HepG2 (cell line): Measurements from ENCODE around the gene SBNO1. TPM values are rescaled to one million over a fixed set of nuclear protein-coding genes. Genes with fewer than 3 reads are reported as not detected.

Experiments
- BRF2 ChIP-seq: sonication (generic); formaldehyde crosslinking; IDR thresholded peaks from 2 replicates; pipeline ENCODE4 v1.8.1; 2022; ENCODE audit warnings: mild to moderate bottlenecking, missing genetic modification reagents
- MTF1 ChIP-seq: sonication (generic); formaldehyde crosslinking; IDR thresholded peaks from 2 replicates; pipeline ENCODE4 v1.5.0; 2020; ENCODE audit warnings: missing genetic modification reagents
- ONECUT2 ChIP-seq: sonication (generic); formaldehyde crosslinking; IDR thresholded peaks from 2 replicates; pipeline ENCODE4 v1.4.0; 2020; ENCODE audit warnings: missing genetic modification reagents
- PHF20 ChIP-seq: sonication (generic); formaldehyde crosslinking; IDR thresholded peaks from 2 replicates; pipeline ENCODE4 v1.5.0; 2020; ENCODE audit warnings: mild to moderate bottlenecking, missing genetic modification reagents
- RERE ChIP-seq: IDR thresholded peaks from 2 replicates; pipeline ENCODE4 v1.6.1; 2016; ENCODE audit warnings: low read depth, missing genetic modification reagents, missing compliant biosample characterization
- TRAFD1 ChIP-seq: sonication (generic); formaldehyde crosslinking; IDR thresholded peaks from 2 replicates; pipeline ENCODE4 v1.5.1; 2020; ENCODE audit warnings: missing genetic modification reagents, mild to moderate bottlenecking, borderline replicate concordance
- TSC22D2 ChIP-seq: sonication (generic); formaldehyde crosslinking; IDR thresholded peaks from 2 replicates; pipeline ENCODE4 v1.5.1; 2020; ENCODE audit warnings: missing genetic modification reagents, mild to moderate bottlenecking, borderline replicate concordance
- ZFP82 ChIP-seq: sonication (generic); formaldehyde crosslinking; IDR thresholded peaks from 2 replicates; pipeline ENCODE4 v1.5.1; 2020; ENCODE audit warnings: mild to moderate bottlenecking, missing genetic modification reagents, borderline replicate concordance
- ZNF607 ChIP-seq: sonication (generic); formaldehyde crosslinking; IDR thresholded peaks from 2 replicates; pipeline ENCODE4 v1.5.1; 2020; ENCODE audit warnings: missing genetic modification reagents, mild to moderate bottlenecking, borderline replicate concordance
- ZNF780A ChIP-seq: sonication (generic); formaldehyde crosslinking; IDR thresholded peaks from 2 replicates; pipeline ENCODE4 v1.8.0; 2022; ENCODE audit warnings: mild to moderate bottlenecking, missing genetic modification reagents, moderate library complexity
- polyA plus RNA-seq, 8 experiments: library from polyadenylated mRNA; depleted of rRNA in 3 of 8; stranded (reverse) in 7 of 8; unstranded in 1 of 8; fragments of >200 nt; fragmentation: Illumina TruSeq in 4 of 8; extraction: Trizol in 4 of 8; gene quantifications; 2 replicates each; pipeline versions ENCODE4 v1.2.1 to v1.2.3, GENCODE V29; 2011 to 2016; ENCODE audit warnings: low read depth in 4 of 8, missing spikeins in 1 of 8, mixed read lengths in 1 of 8; ENCODE audit not compliant: insufficient read depth in 1 of 8
- total RNA-seq, 5 experiments: library from RNA; depleted of rRNA; stranded (reverse); fragments of >200 nt; fragmentation: Illumina TruSeq; extraction: Trizol; gene quantifications; 2 replicates each; pipeline ENCODE4 v1.2.3, GENCODE V29; 2016; ENCODE audit warnings: low read depth in 1 of 5
- TF ChIP-seq, protein P1 (sequence below): sonication (generic); formaldehyde crosslinking; IDR thresholded peaks from 2 replicates; pipeline ENCODE4 v1.4.0; 2020; ENCODE audit warnings: missing genetic modification reagents
- TF ChIP-seq, protein P2 (sequence below): sonication (generic); formaldehyde crosslinking; IDR thresholded peaks from 2 replicates; pipeline ENCODE4 v1.4.0; 2020; ENCODE audit warnings: missing genetic modification reagents

The SBNO1 gene
- total and polyA plus RNA-seq, 2 of the 13 experiments (the other 11 are each of a cell fraction or from before 2014, with no cell fraction given) = 10.9 to 40.2 TPM

- TF ChIP-seq RERE (CRISPR knock-in tag) (no peak), ZFP82 (CRISPR knock-in tag) (no peak), TSC22D2 (no peak), BRF2 (CRISPR knock-in tag) (no peak), ZNF607 (CRISPR knock-in tag) (no peak), PHF20 (CRISPR knock-in tag) (no peak), ZNF780A (CRISPR knock-in tag) (no peak), MTF1 (0 out of 2 replicates have a peak, but pooled peaks have one; percentile 45), ONECUT2 (0 out of 2 replicates have a peak, but pooled peaks have one; percentile 16), TRAFD1 (CRISPR knock-in tag) (no peak)
- TF ChIP-seq, protein P1, sequence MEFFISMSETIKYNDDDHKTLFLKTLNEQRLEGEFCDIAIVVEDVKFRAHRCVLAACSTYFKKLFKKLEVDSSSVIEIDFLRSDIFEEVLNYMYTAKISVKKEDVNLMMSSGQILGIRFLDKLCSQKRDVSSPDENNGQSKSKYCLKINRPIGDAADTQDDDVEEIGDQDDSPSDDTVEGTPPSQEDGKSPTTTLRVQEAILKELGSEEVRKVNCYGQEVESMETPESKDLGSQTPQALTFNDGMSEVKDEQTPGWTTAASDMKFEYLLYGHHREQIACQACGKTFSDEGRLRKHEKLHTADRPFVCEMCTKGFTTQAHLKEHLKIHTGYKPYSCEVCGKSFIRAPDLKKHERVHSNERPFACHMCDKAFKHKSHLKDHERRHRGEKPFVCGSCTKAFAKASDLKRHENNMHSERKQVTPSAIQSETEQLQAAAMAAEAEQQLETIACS = 0 out of 2 replicates have a peak, but pooled peaks have one; percentile 25
- TF ChIP-seq, protein P2, sequence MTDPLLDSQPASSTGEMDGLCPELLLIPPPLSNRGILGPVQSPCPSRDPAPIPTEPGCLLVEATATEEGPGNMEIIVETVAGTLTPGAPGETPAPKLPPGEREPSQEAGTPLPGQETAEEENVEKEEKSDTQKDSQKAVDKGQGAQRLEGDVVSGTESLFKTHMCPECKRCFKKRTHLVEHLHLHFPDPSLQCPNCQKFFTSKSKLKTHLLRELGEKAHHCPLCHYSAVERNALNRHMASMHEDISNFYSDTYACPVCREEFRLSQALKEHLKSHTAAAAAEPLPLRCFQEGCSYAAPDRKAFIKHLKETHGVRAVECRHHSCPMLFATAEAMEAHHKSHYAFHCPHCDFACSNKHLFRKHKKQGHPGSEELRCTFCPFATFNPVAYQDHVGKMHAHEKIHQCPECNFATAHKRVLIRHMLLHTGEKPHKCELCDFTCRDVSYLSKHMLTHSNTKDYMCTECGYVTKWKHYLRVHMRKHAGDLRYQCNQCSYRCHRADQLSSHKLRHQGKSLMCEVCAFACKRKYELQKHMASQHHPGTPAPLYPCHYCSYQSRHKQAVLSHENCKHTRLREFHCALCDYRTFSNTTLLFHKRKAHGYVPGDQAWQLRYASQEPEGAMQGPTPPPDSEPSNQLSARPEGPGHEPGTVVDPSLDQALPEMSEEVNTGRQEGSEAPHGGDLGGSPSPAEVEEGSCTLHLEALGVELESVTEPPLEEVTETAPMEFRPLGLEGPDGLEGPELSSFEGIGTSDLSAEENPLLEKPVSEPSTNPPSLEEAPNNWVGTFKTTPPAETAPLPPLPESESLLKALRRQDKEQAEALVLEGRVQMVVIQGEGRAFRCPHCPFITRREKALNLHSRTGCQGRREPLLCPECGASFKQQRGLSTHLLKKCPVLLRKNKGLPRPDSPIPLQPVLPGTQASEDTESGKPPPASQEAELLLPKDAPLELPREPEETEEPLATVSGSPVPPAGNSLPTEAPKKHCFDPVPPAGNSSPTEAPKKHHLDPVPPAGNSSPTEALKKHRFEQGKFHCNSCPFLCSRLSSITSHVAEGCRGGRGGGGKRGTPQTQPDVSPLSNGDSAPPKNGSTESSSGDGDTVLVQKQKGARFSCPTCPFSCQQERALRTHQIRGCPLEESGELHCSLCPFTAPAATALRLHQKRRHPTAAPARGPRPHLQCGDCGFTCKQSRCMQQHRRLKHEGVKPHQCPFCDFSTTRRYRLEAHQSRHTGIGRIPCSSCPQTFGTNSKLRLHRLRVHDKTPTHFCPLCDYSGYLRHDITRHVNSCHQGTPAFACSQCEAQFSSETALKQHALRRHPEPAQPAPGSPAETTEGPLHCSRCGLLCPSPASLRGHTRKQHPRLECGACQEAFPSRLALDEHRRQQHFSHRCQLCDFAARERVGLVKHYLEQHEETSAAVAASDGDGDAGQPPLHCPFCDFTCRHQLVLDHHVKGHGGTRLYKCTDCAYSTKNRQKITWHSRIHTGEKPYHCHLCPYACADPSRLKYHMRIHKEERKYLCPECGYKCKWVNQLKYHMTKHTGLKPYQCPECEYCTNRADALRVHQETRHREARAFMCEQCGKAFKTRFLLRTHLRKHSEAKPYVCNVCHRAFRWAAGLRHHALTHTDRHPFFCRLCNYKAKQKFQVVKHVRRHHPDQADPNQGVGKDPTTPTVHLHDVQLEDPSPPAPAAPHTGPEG (CRISPR knock-in tag) = no peak
Observed at GRCh38 chr12:123363740-123364531, 711 bp downstream of the SBNO1 start (continued).
